GM18873 (cell line): ENCODE data around the gene OSCP1.

Source experiments
- ATAC-seq: cut with Tn5 transposase; IDR thresholded peaks from one replicate; pipeline ENCODE4 v1.9.1; 2021; ENCODE audit warnings: mild to moderate bottlenecking, moderate library complexity, moderate number of reproducible peaks; ENCODE audit not compliant: unreplicated experiment, low FRiP score

Gene OSCP1

GRCh38 chr1:36475910-36476604, 25.8 kb upstream of the OSCP1 start:
- ATAC-seq, result no peak

- no peak for ATAC-seq
Observed at GRCh38 chr1:36475341-36475740, 25.1 kb upstream of the OSCP1 start.

- no peak for ATAC-seq
Observed at GRCh38 chr1:36472656-36473055, 22.4 kb upstream of the OSCP1 start.

GRCh38 chr1:36471830-36472641, 21.8 kb upstream of the OSCP1 start:
- no peak for ATAC-seq

- ATAC-seq, result no peak
Observed at GRCh38 chr1:36469163-36469562, 18.9 kb upstream of the OSCP1 start.

- no peak for ATAC-seq
Observed at GRCh38 chr1:36467700-36468455, 17.6 kb upstream of the OSCP1 start.

- ATAC-seq, result no peak
Observed at GRCh38 chr1:36467027-36467410, 16.8 kb upstream of the OSCP1 start.

GRCh38 chr1:36466370-36467026, 16.2 kb upstream of the OSCP1 start:
- no peak for ATAC-seq

- no peak for ATAC-seq
Observed at GRCh38 chr1:36465731-36466369, 15.6 kb upstream of the OSCP1 start.

GRCh38 chr1:36464605-36465393, 14.5 kb upstream of the OSCP1 start:
- no peak for ATAC-seq

GRCh38 chr1:36463803-36464604, 13.8 kb upstream of the OSCP1 start, which contains the start of gene MRPS15:
Gene MRPS15, minus strand, starts transcription at chr1:36464384. Its CDS starts 109 bp downstream, at chr1:36464275.
- ATAC-seq, result peak; percentile 79

GRCh38 chr1:36463463-36463802, 13.2 kb upstream of the OSCP1 start:
- ATAC-seq, result no peak

GRCh38 chr1:36458910-36459309, 8.7 kb upstream of the OSCP1 start:
- ATAC-seq, result no peak

GRCh38 chr1:36457691-36458090, 7.4 kb upstream of the OSCP1 start:
- no peak for ATAC-seq

GRCh38 chr1:36456391-36456928, 6.2 kb upstream of the OSCP1 start:
- no peak for ATAC-seq

GRCh38 chr1:36455386-36455785, 5.1 kb upstream of the OSCP1 start:
- ATAC-seq, result no peak

- no peak for ATAC-seq
Observed at GRCh38 chr1:36453600-36454388, 3.5 kb upstream of the OSCP1 start.

- no peak for ATAC-seq
Observed at GRCh38 chr1:36453051-36453450, 2.8 kb upstream of the OSCP1 start.
